HG02798 (cell line): ENCODE results near the gene ITGA11.

Experiments used
- ATAC-seq: cut with Tn5 transposase; IDR thresholded peaks from one replicate; pipeline ENCODE4 v1.9.1; 2021; ENCODE audit warnings: mild to moderate bottlenecking; ENCODE audit not compliant: unreplicated experiment, poor library complexity

The ITGA11 gene

DNA sequence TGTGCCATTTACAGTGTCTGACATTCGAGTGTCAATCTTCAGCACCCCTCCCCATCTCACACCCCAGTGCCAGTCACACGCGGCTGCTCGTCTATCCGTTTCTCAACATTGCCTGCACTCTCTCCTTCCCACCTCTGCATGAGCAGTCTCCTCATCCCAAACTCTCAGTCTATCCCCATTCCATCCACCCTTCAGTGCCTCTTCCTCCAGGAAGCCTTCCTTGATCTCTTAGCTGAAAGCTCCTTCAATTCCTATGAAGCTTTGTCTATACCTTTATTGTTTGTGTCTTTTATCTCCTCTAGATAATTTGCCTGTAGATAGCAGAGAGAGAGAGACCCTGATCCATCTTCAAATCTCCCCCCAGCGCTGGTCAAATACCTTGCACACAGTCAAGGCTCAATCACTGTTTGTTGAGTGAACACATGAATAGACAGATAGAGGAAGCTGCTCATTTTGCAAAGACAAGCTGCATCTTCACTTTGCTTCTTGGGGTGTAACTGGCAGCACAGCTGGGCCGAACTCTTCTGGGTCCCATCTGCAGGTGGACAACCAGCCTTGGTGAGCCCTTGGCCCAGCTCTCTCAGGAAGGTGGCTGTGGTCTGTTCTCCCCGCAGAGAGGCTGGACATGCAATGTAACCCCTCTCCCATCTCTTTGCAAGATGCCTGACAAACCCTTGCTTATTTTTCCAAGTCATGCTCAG lies 52.8 kb downstream of the ITGA11 start:
- no peak for ATAC-seq

DNA sequence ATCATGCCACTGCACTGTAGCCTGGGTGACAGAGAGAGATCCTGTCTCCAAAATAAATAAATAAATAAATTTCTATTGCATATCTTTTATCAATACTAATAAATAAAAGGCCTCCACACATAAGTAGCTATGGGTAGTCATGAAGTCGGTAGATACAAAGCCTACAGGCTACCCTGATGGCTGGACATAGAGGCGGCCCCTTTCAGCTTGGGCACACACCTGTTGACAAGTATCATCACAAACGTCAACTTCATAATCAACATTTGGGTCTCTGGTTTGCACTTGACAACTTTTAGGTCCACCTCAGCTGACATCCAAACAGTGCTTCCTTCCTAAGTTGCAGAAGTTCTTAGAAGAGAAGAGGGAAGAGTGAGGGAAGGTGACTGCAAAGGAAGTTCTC lies 53.4 kb downstream of the ITGA11 start:
- ATAC-seq = no peak

DNA sequence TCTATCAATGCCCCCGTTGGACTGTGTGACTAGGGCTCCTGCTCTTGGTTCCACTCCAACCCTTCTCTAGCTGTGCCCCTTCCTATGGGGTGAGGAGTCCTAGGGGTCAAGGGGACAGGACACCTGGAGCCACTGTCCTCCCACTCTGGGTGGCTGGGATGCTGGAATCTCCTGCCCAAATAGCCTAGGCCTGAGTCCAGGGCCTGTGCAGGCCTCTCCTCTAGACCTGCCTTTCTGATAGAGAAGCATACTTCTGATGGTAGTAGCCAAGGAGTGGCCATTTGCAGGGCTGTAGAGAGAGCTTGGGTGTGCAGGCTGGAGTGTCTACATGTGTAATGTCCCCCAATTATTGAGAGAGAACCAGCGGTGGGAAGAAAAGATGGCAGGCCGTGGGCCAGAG lies 54.2 kb downstream of the ITGA11 start:
- ATAC-seq = no peak

DNA sequence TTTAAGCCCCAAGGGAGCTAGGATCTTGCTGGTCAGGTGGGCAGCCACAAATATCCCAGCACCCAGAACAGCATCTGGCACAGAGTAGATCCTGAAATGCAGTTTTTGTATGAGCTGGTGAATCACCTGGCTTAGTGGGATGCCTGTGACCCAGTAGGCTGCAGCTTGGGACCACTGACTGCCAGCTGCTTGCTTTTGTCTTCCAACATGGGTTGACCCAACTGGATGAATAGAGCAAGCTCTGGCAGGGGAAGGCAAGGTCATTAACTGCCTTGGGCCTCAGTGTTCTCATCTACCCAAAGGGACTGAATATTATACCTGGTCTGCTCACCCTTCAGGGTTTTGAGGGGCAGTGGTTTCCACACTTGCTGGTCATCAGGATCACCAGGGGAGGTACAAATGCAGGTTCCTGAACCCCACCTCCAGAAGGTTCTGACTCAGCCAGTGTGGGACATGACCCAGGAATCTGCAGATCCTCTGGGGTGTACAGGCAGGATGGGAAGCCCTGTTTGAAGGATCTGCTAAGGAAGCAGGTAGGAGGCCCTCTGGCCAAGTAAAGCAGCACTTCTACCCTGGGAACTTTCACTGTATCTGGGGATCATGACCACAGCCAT lies 55.4 kb downstream of the ITGA11 start:
- ATAC-seq = no peak

DNA sequence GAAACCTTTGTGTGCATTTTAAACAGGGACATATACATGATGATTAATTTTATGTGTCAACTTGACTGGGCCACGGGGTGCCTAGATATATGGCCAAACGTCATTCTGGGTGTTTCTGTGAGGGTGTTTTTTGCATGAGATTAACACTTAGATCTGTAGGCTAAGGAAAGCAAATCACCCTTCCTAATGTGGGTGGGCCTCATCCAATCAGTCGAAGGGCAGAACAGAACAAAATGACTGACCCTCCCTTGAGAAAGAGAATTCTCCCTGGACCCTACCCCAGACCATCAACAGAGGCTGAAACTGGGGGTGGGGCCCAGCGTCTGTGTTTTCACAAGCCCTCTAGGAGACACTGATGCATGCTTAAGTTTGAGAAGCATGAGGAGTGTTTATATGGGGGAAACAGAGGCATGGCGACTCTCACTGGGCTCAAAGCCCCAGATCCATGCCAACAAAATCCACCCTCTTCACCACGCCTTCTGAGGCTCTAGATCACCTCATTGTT lies 56.2 kb downstream of the ITGA11 start:
- no peak for ATAC-seq

DNA sequence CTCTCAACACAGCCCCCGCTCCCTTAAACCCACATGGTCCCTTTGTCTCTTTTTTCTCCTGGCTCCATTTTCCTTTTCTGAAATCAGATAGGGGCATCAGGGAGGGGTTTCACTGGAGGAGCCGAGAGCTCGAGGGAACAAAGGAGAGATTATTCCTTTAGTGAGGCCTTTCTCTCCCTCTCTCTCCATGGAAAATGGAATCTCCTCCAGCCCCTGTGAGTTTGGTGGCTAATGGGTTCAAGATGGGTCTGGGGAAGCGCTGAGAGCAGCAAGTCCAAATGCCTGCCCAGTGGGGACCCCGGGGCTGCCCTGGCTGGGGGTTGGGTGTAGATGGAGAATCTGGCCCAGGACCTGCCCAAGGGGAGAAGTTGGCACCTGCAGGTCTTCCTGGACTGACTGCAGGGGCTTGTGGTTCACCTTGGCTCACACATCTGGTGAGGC lies 56.8 kb downstream of the ITGA11 start:
- no peak for ATAC-seq

DNA sequence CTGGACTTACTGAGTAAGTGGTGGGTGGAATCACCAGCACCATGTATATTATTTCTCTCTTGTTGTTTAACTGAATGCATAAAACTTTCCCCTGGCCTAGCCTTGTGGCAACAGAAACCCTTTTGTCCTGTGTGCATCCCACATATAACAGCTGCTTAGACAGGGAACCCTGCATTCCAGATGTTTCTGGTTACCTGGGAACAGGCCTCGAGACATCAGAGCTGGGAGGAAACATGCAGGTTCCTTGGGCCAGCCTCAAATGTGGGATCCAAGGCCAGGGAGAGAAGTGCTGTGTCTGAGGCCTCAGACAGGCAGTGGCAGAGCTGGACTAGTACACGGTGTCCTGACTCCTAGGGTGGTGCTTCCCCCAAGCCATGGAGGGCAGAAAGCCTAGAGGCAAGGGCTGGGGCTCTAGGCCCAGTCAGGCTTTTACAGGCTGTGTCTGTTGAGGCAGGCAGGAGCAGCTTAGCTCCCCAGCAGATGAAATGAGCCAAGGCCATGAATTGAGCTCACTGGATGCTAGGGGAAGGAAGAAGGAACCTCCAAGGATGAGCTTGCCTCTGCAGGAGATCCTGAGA lies 57.7 kb downstream of the ITGA11 start:
- ATAC-seq = no peak

DNA sequence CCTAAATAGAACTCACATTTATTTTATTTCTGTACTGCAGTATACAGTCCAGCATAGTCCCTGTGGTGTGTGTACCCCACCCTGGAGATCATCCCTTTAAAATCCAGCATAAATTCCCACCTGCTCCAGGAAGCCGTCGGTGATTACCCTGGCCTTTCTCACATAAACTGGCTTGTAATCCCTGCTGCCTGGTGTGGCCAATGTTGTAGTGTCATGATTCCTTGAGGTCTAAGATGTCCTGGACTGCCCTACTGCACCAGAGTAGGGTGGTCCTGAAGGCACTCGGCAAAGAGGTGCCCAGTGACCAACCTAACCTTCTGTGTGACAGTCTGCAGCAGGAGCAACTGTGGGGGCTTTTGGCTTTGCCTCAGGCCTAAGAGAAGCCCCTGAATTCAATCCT lies 58.9 kb downstream of the ITGA11 start:
- no peak for ATAC-seq

DNA sequence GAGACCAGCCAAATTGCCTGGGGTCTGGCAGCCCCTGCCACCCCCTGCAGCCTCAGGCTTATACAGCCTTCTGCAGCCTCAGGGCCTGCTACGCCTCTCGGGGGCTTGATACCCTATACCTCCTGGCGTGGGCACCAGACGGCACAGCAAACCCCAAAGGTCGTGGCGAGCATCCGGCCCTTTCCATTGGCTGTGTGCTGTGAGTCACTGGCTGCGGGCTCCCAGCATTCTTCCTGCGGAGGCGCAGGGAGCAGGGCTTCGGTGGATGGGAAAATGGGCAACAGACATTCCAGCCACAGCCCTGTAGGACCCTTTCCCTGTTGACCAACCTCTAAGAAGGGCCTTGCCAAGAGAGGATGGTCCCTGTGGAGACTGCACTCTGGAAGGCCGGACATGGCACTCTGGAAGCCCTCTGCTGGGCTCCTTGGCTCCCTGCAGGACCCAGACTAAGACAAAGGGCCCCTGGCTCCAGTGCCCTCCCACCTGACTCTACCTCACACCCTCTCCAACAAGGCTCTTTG lies 59.6 kb downstream of the ITGA11 start:
- ATAC-seq = no peak

DNA sequence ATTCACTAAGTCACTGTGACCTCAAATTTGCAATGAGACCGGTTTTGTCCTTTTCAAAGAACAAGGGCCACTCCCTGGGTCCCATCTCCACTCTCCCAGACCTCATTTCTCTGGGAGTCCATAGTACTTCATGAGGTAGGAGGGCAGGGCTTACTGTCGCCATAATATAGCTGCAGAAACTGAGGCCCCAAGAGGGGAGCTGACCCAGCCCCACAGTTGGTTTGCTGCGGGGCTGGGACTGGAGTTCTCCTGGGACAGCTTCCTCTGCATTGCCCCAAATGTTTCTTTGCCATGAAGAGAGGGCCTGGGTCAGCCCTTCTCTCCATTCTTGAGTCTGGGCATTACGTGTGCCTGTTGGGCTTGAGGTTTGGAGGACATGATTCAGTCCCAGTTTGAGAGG lies 60.1 kb downstream of the ITGA11 start:
- no peak for ATAC-seq

DNA sequence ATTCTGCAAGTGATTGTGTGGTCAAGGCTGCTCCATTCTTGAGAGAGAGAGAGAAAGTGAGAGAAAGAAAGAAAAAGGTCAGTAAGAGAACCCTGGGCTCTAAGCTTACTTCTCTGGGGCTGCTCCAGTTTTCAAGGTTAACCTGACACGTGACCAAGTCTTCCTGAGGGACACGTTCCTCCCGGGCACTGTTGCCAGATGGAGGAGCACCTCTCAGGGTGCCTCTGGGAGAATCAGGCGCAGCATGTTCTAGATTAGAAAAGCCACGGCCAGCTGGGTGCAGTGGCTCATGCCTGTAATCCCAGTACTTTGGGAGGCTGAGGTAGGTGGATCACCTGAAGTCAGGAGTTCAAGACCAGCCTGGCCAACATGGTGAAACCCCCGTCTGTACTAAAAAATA lies 60.8 kb downstream of the ITGA11 start:
- ATAC-seq = no peak

DNA sequence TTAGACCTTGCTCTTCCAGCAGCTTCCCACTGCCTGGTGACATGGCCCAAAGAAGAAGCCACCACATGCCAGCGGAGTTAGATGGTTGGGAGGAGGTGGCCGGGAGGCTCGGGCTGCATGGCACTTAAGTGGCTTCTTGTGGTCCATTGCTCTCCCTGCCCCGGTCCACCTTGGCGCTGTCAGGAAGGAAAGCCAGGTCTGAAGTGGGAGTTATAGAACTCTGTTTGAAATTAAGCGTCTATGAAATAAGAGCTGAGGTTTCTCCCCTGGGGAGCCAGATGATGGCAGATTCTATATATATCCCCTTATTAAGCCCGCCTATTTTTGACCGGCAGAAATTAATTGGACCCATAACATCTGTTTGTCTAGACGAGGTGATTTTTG lies 61.2 kb downstream of the ITGA11 start:
- ATAC-seq = no peak

DNA sequence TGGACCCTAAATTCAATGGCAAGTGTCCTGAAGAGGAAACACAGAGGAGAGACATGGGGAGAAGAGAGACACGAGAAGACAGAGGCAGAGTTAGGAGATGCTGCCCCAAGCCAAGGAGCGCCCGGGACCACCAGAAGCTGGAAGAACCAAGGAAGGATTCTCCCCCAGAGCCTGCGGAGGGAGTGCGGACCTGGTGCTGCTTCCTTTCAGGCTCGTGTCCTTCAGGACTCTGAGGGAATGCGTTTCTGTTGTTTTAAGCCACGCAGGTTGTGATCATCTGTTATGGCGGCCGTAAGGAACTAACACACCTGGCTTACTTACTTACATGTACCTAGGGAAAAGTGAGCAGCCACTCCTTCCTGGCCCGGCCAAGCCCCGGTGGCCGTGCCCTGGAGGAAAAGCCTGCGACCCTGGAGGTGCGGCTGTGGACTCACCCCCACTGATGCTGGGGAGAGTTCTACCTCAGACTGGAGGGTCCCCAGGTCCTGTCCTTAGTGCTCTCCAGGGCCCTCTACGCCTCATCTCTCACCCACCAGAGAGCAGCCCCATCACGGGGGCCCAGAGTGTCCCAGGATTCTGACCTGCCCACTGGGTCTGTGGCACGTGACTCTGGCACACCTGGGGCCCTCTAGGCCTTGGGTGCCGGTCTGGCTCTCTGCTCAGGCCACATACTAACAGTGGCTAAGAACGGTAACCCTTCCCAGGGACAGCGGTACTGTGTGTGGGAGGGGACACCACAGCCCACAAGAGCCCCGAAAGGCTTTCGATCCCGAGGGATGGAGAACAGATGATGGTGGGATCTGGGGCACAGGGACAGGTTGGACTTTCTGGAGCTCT lies 61.8 kb downstream of the ITGA11 start:
- no peak for ATAC-seq

DNA sequence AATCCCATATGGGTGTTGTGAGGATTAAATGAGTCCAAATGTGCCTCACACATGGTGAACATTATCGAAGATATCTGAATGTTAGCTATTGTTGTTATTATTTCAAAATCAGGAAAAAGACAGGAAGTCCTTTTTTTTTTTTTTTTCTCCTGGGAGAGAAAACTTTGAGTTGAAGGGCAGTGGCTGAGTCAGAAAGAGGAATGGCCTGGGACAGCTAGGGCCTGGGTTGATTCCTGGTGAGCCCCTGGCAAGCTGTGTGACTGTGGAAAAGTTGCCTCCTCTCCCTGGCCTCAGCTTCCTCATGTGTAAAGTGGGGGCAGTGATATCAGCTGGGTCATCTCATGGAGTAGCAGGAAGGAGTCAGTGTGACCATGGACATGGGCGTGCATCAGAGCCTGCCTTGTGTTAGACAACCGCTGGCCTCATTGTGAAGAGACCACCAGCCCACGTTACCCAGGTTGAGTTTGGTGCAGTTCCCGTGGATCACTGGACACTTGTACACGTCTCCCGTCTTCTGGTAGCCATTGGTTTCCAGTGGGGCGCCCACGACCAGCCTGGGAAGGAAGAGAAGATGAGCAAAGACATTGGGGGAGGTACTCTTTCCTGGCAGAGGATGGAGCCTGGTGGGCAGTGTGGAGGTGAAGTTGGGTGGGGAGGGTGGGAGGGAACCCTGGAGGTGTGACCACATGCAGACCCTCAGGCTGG lies 63.1 kb downstream of the ITGA11 start:
- no peak for ATAC-seq

DNA sequence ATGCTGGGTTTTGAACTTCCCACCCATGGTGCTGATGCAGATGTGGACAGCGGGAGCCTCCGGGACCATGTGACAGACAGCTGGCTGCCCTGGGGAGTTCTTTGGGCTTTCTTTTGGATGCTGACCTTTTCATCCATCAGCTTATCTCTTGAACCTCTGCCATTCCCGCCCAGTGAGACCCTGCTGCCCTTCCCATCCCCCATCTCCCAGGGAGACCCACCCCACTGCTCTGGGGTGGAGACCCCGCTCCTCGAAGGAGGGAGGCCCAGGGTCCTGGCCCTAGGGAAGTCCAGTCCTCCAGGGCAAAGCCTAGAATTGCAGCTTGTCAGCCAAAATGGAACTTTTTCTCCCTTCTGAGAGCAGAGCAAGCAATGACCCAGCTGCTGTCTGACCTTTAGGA lies 64.0 kb downstream of the ITGA11 start:
- no peak for ATAC-seq

DNA sequence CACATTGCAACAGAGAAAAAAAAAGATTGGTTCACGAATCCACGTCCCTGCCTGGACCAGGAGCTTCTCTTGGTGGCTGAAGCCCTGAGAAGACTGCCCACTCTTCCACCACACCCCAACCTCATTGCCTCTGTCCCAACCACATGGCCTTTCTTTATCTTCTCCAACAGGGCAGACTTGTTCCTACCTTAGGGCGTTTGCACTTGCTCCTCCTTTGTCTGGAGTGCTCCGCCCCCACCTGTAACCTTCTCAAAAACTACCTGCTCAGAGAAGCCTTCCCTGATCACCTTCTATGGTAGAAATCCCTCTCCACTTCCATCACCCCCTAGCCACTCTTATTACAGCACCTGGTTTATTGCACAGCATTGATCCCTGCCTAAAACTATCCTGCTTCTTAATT lies 64.7 kb downstream of the ITGA11 start:
- ATAC-seq = no peak

DNA sequence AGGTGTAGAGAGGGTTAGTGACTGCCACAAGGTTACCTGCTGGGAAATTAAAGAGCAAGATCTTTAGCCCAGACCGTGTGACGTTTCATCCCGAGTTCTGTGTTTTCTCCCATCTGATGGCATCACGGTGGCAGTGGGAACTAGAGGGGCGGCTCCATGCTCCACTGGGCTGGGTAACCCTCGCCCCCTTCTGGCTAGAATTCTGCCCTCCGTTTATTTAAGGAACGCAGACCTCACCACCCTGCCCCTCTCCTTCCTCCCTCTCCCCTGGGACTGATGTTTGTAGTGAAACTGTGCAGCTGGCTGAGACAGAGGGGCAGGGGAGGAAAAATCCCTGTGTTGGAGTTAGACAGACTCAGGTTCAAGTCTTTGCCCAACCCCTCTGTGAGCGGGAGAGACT lies 65.6 kb downstream of the ITGA11 start:
- no peak for ATAC-seq

DNA sequence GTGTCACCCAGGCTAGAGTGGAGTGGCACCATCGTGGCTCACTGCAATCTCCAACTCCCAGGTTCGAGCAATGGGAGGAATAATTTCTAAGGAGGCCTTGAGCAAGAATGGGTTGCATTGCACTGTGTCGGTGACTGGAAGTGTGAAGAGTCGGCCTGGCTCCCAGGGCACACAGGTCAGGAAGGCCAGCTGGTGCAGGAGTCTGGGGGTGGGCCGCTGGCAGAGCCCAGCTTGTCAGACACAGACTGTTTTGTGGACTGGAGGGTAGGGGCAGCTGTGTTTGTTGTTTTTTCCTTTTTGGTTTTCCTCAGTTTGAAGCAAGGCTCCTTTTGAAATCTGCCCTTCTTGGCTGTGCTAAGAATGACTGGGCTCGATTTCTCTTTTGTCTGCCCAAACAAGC lies 66.2 kb downstream of the ITGA11 start:
- no peak for ATAC-seq

DNA sequence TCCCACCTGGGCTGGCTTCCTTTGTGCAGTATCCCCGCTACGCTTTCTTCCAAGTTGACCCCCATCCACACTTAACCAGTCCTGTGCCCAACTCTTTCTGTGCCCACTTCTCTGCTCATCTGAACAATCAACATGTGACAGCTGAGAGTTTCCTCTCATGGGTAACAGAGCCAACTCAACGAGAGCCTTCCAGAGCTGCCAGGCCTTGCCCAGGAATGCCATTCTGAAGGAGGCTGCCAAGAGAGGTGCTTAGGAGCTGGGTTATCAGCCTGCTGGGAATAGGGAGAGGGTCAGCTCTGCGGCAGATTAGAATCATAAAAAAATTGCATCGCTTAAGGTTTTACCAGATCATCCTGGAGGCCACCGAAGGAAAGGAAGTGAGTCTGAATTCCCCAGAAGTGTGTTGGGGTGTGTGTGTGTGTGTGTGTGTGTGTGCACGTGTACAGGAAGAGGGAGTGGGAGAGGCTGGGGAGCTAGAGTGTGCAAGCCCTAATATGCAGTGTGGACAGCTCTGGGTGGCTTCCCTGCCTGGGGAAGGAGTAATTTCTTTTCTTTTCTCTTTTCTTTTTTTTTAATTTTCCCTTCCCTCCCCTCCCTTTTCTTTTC lies 66.7 kb downstream of the ITGA11 start:
- no peak for ATAC-seq

DNA sequence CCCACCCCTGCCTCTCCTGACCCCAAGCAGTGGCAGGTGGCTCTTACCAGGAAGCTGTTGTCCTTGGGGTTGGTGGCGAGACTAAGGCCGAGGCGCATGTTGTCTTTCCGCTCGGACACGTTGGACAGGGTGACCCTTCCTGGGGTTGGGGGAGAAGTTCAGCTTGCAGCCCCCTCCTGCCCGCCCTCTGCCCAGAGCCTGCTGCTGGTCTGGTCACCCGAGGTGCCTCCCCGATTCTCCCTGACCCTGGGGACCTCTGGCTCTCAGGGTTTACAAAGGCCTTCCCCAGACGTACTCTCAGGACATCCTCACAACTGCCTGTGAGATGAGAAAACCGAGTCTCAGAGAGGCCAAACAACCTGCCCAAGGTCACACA lies 67.3 kb downstream of the ITGA11 start:
- ATAC-seq = no peak
